H1 (cell line): ENCODE data around the gene LRP8. TPM values are rescaled to one million over a fixed set of nuclear protein-coding genes. Genes with fewer than 3 reads are reported as not detected.

Source experiments
- CTCF ChIA-PET: fragments of 300-600 bp; sonication (Branson Sonifier 250); formaldehyde crosslinking; loops from one replicate; lab custom pipeline; 2021; ENCODE audit not compliant: partially characterized antibody; lab: Charles Lee
- POLR2A ChIA-PET: fragments of 300-600 bp; sonication (Branson Sonifier 250); formaldehyde crosslinking; loops from one replicate; lab custom pipeline; 2021; ENCODE audit warnings: inconsistent platforms; ENCODE audit not compliant: partially characterized antibody; lab: Charles Lee
- DNase-seq, 2 experiments: peaks; one replicate each; pipeline versions ENCODE4 v3.0.0 to v3.0.0-alpha.2; 2010 to 2022; ENCODE audit warnings: low spot score in 2 of 2, low read depth in 1 of 2, mixed read lengths in 1 of 2
- FAIRE-seq: peaks from 2 replicates; lab custom pipeline; 2011; peaks lifted over from hg19 to GRCh38; lab: Jason Lieb, UNC
- H2AFZ ChIP-seq: 2 replicates; pipeline ENCODE4 v1.8.1; 2012; ENCODE audit warnings: low read length, inconsistent platforms
- H2AK5ac ChIP-seq: 2 replicates; pipeline ENCODE4 v1.6.1; 2013; ENCODE audit warnings: low read depth, low read length
- H2BK120ac ChIP-seq: replicated peaks from 2 replicates; pipeline ENCODE3; 2013; ENCODE audit warnings: low read depth, low read length, inconsistent platforms
- H2BK12ac ChIP-seq: 2 replicates; pipeline ENCODE4 v1.6.1; 2013; ENCODE audit warnings: low read depth, low read length
- H2BK15ac ChIP-seq: 2 replicates; pipeline ENCODE4 v1.6.1; 2013; ENCODE audit warnings: low read length
- H2BK20ac ChIP-seq: 2 replicates; pipeline ENCODE4 v1.6.1; 2013; ENCODE audit warnings: low read length
- H2BK5ac ChIP-seq: 2 replicates; pipeline ENCODE4 v1.6.1; 2013; ENCODE audit warnings: low read depth, low read length
- H3K14ac ChIP-seq: 2 replicates; pipeline ENCODE4 v1.6.1; 2013; ENCODE audit warnings: inconsistent platforms; ENCODE audit not compliant: insufficient read length
- H3K18ac ChIP-seq: 2 replicates; pipeline ENCODE4 v1.6.1; 2013; ENCODE audit warnings: low read length; ENCODE audit errors: extremely low read depth
- H3K23ac ChIP-seq: 2 replicates; pipeline ENCODE4 v1.6.1; 2013; ENCODE audit warnings: inconsistent platforms; ENCODE audit not compliant: insufficient read length
- H3K23me2 ChIP-seq: 2 replicates; pipeline ENCODE4 v1.6.1; 2013; ENCODE audit warnings: low read depth, low read length
- H3K27ac ChIP-seq: 2 replicates; pipeline ENCODE4 v1.6.1; 2011; ENCODE audit warnings: low read depth, low read length, inconsistent platforms
- H3K27me3 ChIP-seq, 4 experiments: replicated peaks in 1 of 4; 1 replicate in 1 of 4; 2 replicates in 3 of 4; pipeline versions ENCODE4 v1.6.1 to v1.8.1; 2011 to 2013; ENCODE audit warnings: low read length in 3 of 4, mild to moderate bottlenecking in 3 of 4, inconsistent platforms in 2 of 4, mixed read lengths in 2 of 4, moderate library complexity in 1 of 4; ENCODE audit not compliant: control insufficient read depth in 3 of 4, insufficient read depth in 3 of 4; ENCODE audit errors: extremely low read depth in 1 of 4
- H3K36me3 ChIP-seq, 4 experiments: 2 replicates each; pipeline versions ENCODE4 v1.6.1 to v1.8.1; 2011 to 2013; ENCODE audit warnings: mild to moderate bottlenecking in 4 of 4, low read length in 3 of 4, moderate library complexity in 2 of 4, control low read depth in 1 of 4, inconsistent platforms in 1 of 4; ENCODE audit not compliant: insufficient read depth in 4 of 4, control insufficient read depth in 2 of 4
- H3K4ac ChIP-seq: replicated peaks from 2 replicates; pipeline ENCODE3; 2013; ENCODE audit warnings: low read length, low read depth, mixed read lengths, inconsistent platforms; ENCODE audit not compliant: insufficient read length
- H3K4me1 ChIP-seq, 4 experiments: replicated peaks in 1 of 4; 1 replicate in 1 of 4; 2 replicates in 3 of 4; pipeline versions ENCODE4 v1.6.1 to v1.8.1; 2011 to 2013; ENCODE audit warnings: low read length in 3 of 4, inconsistent platforms in 2 of 4, mixed read lengths in 1 of 4; ENCODE audit not compliant: insufficient read depth in 4 of 4, control insufficient read depth in 3 of 4
- H3K4me2 ChIP-seq, 2 experiments: 2 replicates each; pipeline versions ENCODE4 v1.6.1 to v1.8.1; 2011 to 2013; ENCODE audit warnings: low read depth in 2 of 2, low read length in 2 of 2, control low read depth in 1 of 2, inconsistent platforms in 1 of 2, mild to moderate bottlenecking in 1 of 2; ENCODE audit not compliant: insufficient read depth in 1 of 2
- H3K4me3 ChIP-seq, 4 experiments: fragments of 200-600, 300-600 bp in 1 of 4; sonication (generic), shearing (Covaris generic), sonication (Bioruptor Twin) in 1 of 4; 2 replicates each; pipeline versions ENCODE4 v1.5.1 to v1.8.1; 2011 to 2016; ENCODE audit warnings: low read length in 4 of 4, low read depth in 3 of 4, control low read depth in 2 of 4, inconsistent platforms in 2 of 4, mild to moderate bottlenecking in 2 of 4, mixed read lengths in 1 of 4, moderate library complexity in 1 of 4; ENCODE audit not compliant: insufficient read depth in 2 of 4; ENCODE audit errors: extremely low read depth in 1 of 4
- H3K56ac ChIP-seq: replicated peaks from 2 replicates; pipeline ENCODE3; 2013; ENCODE audit warnings: low read depth, mild to moderate bottlenecking, mixed read lengths, low read length, inconsistent platforms; ENCODE audit not compliant: insufficient read length
- H3K79me1 ChIP-seq: 2 replicates; pipeline ENCODE4 v1.6.1; 2013; ENCODE audit warnings: low read depth, low read length, control low read depth
- H3K79me2 ChIP-seq, 2 experiments: 2 replicates each; pipeline versions ENCODE4 v1.6.1 to v1.8.1; 2012 to 2013; ENCODE audit warnings: low read length in 2 of 2, mild to moderate bottlenecking in 2 of 2, inconsistent platforms in 1 of 2; ENCODE audit not compliant: insufficient read depth in 2 of 2, control insufficient read depth in 1 of 2
- H3K9ac ChIP-seq, 4 experiments: replicated peaks in 1 of 4; 1 replicate in 1 of 4; 2 replicates in 3 of 4; pipeline versions ENCODE4 v1.6.1 to v1.8.1; 2011 to 2013; ENCODE audit warnings: low read depth in 3 of 4, low read length in 3 of 4, control low read depth in 2 of 4, mild to moderate bottlenecking in 2 of 4, moderate library complexity in 2 of 4, inconsistent platforms in 1 of 4; ENCODE audit errors: extremely low read depth in 1 of 4
- H3K9me3 ChIP-seq, 2 experiments: 2 replicates each; pipeline versions ENCODE4 v1.6.1 to v1.8.1; 2012 to 2013; ENCODE audit warnings: mild to moderate bottlenecking in 2 of 2, moderate library complexity in 2 of 2, control low read depth in 1 of 2, inconsistent platforms in 1 of 2, low read depth in 1 of 2, low read length in 1 of 2, mixed read lengths in 1 of 2; ENCODE audit not compliant: insufficient read depth in 2 of 2
- H4K20me1 ChIP-seq, 2 experiments: replicated peaks in 1 of 2; 2 replicates each; pipeline versions ENCODE3 to v1.8.1; 2011 to 2013; ENCODE audit warnings: inconsistent platforms in 2 of 2, low read length in 2 of 2, mild to moderate bottlenecking in 1 of 2; ENCODE audit not compliant: insufficient read depth in 2 of 2, control insufficient read depth in 1 of 2
- H4K5ac ChIP-seq: 2 replicates; pipeline ENCODE4 v1.6.1; 2013; ENCODE audit warnings: low read length, low read depth, mixed read lengths, inconsistent platforms; ENCODE audit not compliant: insufficient read length
- H4K8ac ChIP-seq: 2 replicates; pipeline ENCODE4 v1.8.0; 2013; ENCODE audit warnings: mild to moderate bottlenecking, moderate library complexity, low read length, inconsistent platforms; ENCODE audit not compliant: insufficient read depth; ENCODE audit errors: extremely low read depth
- H4K91ac ChIP-seq: replicated peaks from 2 replicates; pipeline ENCODE3; 2013; ENCODE audit warnings: low read length, mixed read lengths, inconsistent platforms; ENCODE audit not compliant: insufficient read length
- WGBS, 2 experiments: shearing (Covaris generic) in 1 of 2; methylation state at CpG; one replicate each; pipeline versions ENCODE4 v1.1.6 to v1.1.7; 2013 to 2015; ENCODE audit warnings: low lambda C conversion rate in 2 of 2, mixed read lengths in 2 of 2, inconsistent platforms in 1 of 2, low coverage in 1 of 2, missing lambda C conversion rate in 1 of 2; ENCODE audit not compliant: insufficient replicate concordance in 2 of 2, insufficient coverage in 1 of 2, insufficient read length in 1 of 2; ENCODE audit errors: extremely low coverage in 1 of 2, missing lambda C conversion rate in 1 of 2; 5-methylcytosine and 5-hydroxymethylcytosine counted together
- polyA plus RNA-seq, 7 experiments: library from polyadenylated mRNA; depleted of rRNA in 3 of 7; stranded (reverse) in 5 of 7; unstranded in 2 of 7; fragments of >200 nt in 5 of 7; fragments of 200-250 nt in 2 of 7; gene quantifications; 1 replicate in 5 of 7; 2 replicates in 1 of 7; 4 replicates in 1 of 7; pipeline versions ENCODE4 v1.2.1 to v1.2.3, GENCODE V29; 2011 to 2013; ENCODE audit warnings: missing spikeins in 2 of 7, mixed read lengths in 2 of 7
- total RNA-seq: library from RNA; stranded (reverse); fragmentation: NEBNext Ultra II Directional; extraction: Animal tissue kit (Norgen Biotek cat#: 25700); gene quantifications from 2 replicates; pipeline ENCODE4 v1.2.1, GENCODE V29; 2021

Gene LRP8
- total and polyA plus RNA-seq, 2 of the 8 experiments (the other 6 are each of a cell fraction or from before 2014, with no cell fraction given), result 63.2 to 66.4 TPM

DNA sequence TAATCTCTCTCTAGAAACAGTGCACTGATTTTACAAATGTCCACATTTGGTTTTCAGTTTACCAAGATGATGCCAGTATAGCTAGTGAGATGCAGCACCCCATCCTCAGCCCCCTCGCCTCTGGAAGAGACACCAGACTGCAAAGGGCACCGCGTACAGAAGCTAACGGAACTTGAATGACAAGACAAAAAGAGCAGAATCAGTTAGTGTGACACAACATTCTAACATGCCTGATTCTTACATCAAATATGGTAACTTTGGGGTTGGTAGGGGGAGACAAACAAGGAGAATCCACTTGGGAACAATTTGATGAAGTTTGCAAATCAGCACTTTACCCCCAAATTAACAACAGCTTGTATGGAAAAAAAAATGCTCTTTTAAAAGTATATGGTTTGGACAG, 85.5 kb downstream of the LRP8 start:
- peaks cover 6 to 8% of the 10 kb centered on the region in 2 experiments for H3K79me2 ChIP-seq
- H3K79me1 ChIP-seq, result no peaks in the 10 kb centered on the region
- no peak overlapping the region for H2AFZ ChIP-seq
- 90% methylated on average over 4 of the region's 4 CpGs; no CpG with 5 or more reads in 1 of the 2 experiments for WGBS, 2 experiments
- ChIA-PET POLR2A (no interaction called here), CTCF (interaction anchor here (0.7 kb wide), 1 partner anchor 36 kb away, joined by 3 read pairs; no protein-coding TSS in a partner anchor)
- H3K4me2 ChIP-seq, result no peak overlapping the region
- H3K9me3 ChIP-seq, result no peaks in the 10 kb centered on the region
- H4K8ac ChIP-seq, result no peak overlapping the region
- no peaks in the 10 kb centered on the region; a peak in 1 of 7 replicates for H3K4me1 ChIP-seq
- no peak for DNase-seq
- H4K20me1 ChIP-seq, result peaks cover 0 to 2% of the 10 kb centered on the region in 2 experiments
- H2BK5ac ChIP-seq, result no peak overlapping the region
- no peak overlapping the region for H4K5ac ChIP-seq
- H3K18ac ChIP-seq, result no peak overlapping the region
- FAIRE-seq, result no peak
- H3K9ac ChIP-seq, result no peak overlapping the region
- H3K56ac ChIP-seq, result no peak overlapping the region
- peaks cover 8% of the 10 kb centered on the region for H3K23me2 ChIP-seq
- no peak overlapping the region for H3K27ac ChIP-seq
- no peak overlapping the region for H2BK12ac ChIP-seq
- H3K4me3 ChIP-seq, result no peak overlapping the region
- H4K91ac ChIP-seq, result no peak overlapping the region
- H3K14ac ChIP-seq, result no peak overlapping the region
- H2BK120ac ChIP-seq, result no peak overlapping the region
- H3K36me3 ChIP-seq, result peaks cover 7 to 32% (median 22%) of the 10 kb centered on the region in 4 experiments; a peak in 7 of 8 replicates
- no peak overlapping the region for H3K4ac ChIP-seq
- no peak overlapping the region for H3K23ac ChIP-seq
- no peak overlapping the region for H2BK20ac ChIP-seq
- no peak overlapping the region for H2AK5ac ChIP-seq
- H2BK15ac ChIP-seq, result no peak overlapping the region
- no peaks in the 10 kb centered on the region; a peak in 1 of 7 replicates for H3K27me3 ChIP-seq
